GM10266 (cell line): Measurements from ENCODE around the gene FERMT3.
A peak's percentile ranks its signal among the peaks of the same experiment; 100 is the strongest.

Source experiments
- DNase-seq: peaks from one replicate; pipeline ENCODE4 v3.0.0; 2012; ENCODE audit errors: extremely low spot score
- TF ChIP-seq, protein P1 (sequence below): IDR thresholded peaks from 2 replicates; pipeline ENCODE4 v1.5.1; 2012; ENCODE audit warnings: mild to moderate bottlenecking, low read depth; ENCODE audit not compliant: control insufficient read depth, insufficient read depth; ENCODE audit errors: missing control alignments

The FERMT3 gene

DNA sequence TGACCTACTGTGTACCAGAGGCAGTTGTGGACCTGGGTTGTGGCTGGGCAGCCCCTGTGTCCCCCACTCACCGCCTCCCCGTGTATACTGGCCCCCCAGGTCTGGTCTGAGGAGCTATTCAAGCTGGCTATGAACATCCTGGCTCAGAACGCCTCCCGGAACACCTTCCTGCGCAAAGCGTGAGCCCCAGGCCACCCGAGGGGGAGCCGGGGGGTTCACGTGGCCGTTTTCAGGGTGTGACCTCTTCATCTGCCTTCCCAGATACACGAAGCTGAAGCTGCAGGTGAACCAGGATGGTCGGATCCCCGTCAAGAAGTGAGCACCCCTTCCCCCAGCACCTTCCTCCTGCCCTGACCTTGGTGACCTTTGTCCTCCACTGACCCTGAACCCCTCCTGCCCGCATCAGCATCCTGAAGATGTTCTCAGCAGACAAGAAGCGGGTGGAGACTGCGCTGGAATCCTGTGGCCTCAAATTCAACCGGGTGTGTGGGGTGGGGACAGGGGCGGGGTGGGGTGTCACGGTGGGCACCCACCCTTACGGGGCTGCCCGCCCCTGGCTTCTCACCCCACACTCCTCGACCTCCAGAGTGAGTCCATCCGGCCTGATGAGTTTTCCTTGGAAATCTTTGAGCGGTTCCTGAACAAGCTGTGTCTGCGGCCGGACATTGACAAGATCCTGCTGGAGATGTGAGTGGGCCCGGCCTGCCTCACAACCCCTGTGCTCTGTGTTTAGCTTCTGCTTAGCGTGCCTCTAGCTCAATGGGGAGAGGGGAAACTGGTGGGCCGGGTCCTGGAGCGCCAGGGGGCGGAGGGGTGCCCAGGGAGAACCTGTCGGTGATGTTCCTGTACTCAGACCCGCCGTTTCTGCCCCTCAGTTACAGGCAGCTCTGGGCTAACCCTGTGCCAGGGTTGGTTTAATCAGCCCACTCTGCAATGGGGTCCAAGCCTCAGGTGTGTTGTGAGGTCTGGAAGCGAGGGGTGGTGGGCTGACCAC lies 48.9 kb downstream of the FERMT3 start:
- DNase-seq, result no peak
- TF ChIP-seq, protein P1, sequence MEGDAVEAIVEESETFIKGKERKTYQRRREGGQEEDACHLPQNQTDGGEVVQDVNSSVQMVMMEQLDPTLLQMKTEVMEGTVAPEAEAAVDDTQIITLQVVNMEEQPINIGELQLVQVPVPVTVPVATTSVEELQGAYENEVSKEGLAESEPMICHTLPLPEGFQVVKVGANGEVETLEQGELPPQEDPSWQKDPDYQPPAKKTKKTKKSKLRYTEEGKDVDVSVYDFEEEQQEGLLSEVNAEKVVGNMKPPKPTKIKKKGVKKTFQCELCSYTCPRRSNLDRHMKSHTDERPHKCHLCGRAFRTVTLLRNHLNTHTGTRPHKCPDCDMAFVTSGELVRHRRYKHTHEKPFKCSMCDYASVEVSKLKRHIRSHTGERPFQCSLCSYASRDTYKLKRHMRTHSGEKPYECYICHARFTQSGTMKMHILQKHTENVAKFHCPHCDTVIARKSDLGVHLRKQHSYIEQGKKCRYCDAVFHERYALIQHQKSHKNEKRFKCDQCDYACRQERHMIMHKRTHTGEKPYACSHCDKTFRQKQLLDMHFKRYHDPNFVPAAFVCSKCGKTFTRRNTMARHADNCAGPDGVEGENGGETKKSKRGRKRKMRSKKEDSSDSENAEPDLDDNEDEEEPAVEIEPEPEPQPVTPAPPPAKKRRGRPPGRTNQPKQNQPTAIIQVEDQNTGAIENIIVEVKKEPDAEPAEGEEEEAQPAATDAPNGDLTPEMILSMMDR, result no peak

DNA sequence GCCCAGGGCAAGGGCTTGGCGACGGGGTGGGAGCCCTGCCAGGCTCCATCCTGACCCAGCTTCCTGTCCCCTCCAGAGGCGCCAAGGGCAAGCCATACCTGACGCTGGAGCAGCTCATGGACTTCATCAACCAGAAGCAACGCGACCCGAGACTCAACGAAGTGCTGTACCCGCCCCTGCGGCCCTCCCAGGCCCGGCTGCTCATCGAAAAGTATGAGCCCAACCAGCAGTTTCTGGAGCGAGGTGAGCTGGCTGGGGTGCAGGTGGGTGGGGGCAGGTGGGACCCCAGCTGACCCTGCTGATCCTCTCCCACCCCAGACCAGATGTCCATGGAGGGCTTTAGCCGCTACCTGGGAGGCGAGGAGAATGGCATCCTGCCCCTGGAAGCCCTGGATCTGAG lies 49.8 kb downstream of the FERMT3 start:
- TF ChIP-seq, protein P1, result no peak
- DNase-seq, result no peak

DNA sequence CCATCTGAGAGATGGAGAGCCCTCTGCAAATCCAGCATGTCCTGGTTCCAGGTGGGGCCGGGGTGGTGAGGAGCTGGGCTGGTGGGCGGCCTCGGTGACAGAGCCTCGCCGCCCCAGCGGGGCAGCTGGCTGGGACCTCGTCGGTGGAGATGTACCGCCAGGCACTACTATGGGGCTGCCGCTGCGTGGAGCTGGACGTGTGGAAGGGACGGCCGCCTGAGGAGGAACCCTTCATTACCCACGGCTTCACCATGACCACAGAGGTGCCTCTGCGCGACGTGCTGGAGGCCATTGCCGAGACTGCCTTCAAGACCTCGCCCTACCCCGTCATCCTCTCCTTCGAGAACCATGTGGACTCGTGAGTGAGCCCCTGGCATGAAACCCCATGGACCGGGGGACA lies 51.8 kb downstream of the FERMT3 start:
- DNase-seq, result no peak
- TF ChIP-seq, protein P1, result no peak

DNA sequence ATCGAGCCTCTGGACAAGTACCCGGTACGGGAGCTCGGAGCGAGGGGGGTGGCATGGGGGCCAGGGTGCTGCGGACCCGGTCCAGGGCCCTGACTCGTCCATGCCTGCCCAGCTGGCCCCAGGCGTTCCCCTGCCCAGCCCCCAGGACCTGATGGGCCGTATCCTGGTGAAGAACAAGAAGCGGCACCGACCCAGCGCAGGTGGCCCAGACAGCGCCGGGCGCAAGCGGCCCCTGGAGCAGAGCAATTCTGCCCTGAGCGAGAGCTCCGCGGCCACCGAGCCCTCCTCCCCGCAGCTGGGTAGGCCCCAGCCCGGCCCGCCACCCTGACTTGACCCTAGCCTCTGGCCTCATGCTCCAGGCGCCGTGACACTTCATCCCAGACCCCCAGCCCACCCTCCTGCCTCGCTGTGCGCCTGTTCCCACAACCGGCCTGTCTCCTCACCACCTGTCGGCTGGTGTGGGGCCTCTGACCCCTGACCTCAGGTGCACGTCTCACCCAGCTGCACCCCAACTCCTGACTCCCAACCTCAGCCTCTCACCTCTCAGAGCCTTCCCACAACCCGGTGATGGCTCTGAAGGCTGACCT lies 52.5 kb downstream of the FERMT3 start:
- no peak for DNase-seq
- TF ChIP-seq, protein P1, result no peak

DNA sequence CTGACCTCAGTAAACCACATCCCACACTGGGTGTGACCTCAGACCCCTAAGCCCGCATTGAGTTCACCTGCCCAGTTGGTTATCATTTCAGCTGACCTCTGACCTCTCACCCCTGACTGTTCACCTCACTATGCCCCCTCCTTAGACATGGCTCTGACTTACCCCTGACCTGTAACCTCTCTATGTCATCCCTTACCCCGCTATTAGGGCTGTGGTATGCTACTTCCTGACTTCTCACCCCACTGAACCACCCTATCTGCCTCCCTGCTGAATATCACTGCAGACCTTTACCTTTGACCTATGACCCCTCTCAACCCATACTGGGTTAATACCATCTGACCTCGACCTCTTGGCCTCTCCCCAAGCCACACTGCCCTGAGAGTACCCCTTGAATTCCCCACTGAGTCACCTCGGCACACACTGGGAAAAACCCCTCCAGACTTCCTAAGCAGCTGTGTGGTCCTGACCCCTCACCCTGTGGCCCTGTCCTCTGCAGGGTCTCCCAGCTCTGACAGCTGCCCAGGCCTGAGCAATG lies 53.1 kb downstream of the FERMT3 start:
- peak; percentile 64 for DNase-seq
- TF ChIP-seq, protein P1, result no peak

DNA sequence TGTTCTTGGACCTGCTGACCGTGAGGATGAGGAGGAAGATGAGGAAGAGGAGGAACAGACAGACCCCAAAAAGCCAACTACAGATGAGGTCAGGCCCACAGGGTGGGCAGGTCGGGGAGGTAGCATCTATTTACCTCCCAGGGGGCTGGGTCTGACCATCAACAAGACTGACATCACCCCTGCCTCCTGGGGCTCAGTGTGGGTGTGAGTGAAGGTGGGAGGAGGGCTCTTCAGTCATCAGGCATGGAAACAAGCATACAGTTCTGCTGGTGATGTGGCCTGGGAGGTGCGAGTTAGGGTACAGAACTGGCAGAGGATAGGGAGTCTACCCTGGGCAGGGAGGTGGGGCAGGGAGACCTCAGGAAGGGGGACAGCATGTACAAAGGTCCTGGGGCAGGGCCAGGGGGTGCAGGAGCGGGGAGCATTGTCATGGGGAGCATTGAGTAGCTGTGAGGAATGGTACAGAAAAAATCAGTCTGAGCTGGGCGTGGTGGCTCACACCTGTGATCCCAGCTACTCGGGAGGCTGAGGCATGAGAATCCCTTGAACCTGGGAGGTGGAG lies 53.7 kb downstream of the FERMT3 start:
- peak; percentile 70 for DNase-seq
- TF ChIP-seq, protein P1, result no peak
